Measurements from ENCODE around the gene GALNT9. TPM values are rescaled to one million over a fixed set of nuclear protein-coding genes. Genes with fewer than 3 reads are reported as not detected.

Gene GALNT9
- total RNA-seq, 1 experiment from 2014 or later, result 2.6 TPM

DNA sequence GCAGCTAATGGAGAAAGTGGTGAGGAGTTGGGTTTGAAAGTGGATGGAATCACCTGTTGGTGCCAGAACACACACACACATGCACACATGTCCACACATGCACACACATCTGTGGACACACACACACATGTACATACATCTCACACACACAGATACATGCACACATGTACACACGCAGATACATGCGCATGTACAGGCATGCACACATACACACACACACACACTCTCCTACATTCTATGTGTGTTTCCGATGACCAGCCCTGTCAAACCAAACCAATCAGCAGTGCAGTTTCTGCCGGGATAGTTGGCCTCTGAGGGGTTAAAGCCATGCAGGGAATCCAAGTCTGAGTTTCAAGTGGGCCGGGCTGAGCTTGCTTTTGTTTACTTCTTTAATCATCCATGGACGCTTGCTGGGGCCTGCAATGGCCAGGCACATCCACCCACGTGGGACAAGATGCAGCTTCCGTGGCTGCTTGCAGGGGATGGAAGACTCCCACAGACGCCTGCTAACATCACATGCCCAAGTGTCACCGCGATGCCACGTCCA is 52.5 kb downstream of the GALNT9 start:
- H3K79me2 ChIP-seq (ENCODE audit: insufficient read depth, low read length), result no peaks in the 10 kb centered on the region
- intact Hi-C loops (cut with micrococcal nuclease), result no loop called here
- H3K36me3 ChIP-seq (ENCODE audit: control insufficient read depth in 1 of 2, insufficient read depth in 2 of 2, low read length in 2 of 2), result no peaks in the 10 kb centered on the region
- no peaks in the 10 kb centered on the region for H4K20me1 ChIP-seq (ENCODE audit: insufficient read depth)
- DNase-seq (ENCODE audit: low read depth, low spot score) (no peak), ATAC-seq (no peak)
- no peaks in the 10 kb centered on the region for H3K9me3 ChIP-seq (ENCODE audit: control insufficient read depth in 1 of 2, insufficient read depth in 1 of 2, low read depth in 1 of 2, low read length in 2 of 2)
- H3K27me3 ChIP-seq (ENCODE audit: insufficient read depth, low read length), result no peaks in the 10 kb centered on the region
- no peak overlapping the region for H3K4me2 ChIP-seq (ENCODE audit: low read length)
- no TSS peak for BruUV-seq (replicated peaks)
- no peak for TF ChIP-seq ZNF274 (IDR thresholded peaks at IDR 0.05; ENCODE audit: low read depth, low read length)
- TF ChIP-seq RAD21 (IDR thresholded peaks at IDR 0.05; ENCODE audit: low read depth), result no peak
- TF ChIP-seq, protein P1, sequence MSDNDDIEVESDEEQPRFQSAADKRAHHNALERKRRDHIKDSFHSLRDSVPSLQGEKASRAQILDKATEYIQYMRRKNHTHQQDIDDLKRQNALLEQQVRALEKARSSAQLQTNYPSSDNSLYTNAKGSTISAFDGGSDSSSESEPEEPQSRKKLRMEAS (IDR thresholded peaks at IDR 0.05), result no peak
- TF ChIP-seq JUND (IDR thresholded peaks at IDR 0.05), result no peak
- no peak for TF ChIP-seq CTCF (IDR thresholded peaks at IDR 0.05 in 2 of 3, conservative IDR thresholded peaks at IDR 0.05 in 1 of 3; ENCODE audit: borderline replicate concordance in 1 of 3, insufficient read depth in 1 of 3, low read depth in 2 of 3, low read length in 2 of 3)
- no peak for TF ChIP-seq SIN3A (IDR thresholded peaks at IDR 0.05; ENCODE audit: low read depth)
- TF ChIP-seq TCF7L2 (IDR thresholded peaks at IDR 0.05; ENCODE audit: borderline replicate concordance, extremely low read depth, insufficient read depth, insufficient read length), result no peak
- TF ChIP-seq EZH2 (IDR thresholded peaks at IDR 0.05), result no peak
- no peak for TF ChIP-seq ZBTB33 (IDR thresholded peaks at IDR 0.05; ENCODE audit: extremely low read depth, insufficient replicate concordance, low read length)
- TF ChIP-seq, protein P2, sequence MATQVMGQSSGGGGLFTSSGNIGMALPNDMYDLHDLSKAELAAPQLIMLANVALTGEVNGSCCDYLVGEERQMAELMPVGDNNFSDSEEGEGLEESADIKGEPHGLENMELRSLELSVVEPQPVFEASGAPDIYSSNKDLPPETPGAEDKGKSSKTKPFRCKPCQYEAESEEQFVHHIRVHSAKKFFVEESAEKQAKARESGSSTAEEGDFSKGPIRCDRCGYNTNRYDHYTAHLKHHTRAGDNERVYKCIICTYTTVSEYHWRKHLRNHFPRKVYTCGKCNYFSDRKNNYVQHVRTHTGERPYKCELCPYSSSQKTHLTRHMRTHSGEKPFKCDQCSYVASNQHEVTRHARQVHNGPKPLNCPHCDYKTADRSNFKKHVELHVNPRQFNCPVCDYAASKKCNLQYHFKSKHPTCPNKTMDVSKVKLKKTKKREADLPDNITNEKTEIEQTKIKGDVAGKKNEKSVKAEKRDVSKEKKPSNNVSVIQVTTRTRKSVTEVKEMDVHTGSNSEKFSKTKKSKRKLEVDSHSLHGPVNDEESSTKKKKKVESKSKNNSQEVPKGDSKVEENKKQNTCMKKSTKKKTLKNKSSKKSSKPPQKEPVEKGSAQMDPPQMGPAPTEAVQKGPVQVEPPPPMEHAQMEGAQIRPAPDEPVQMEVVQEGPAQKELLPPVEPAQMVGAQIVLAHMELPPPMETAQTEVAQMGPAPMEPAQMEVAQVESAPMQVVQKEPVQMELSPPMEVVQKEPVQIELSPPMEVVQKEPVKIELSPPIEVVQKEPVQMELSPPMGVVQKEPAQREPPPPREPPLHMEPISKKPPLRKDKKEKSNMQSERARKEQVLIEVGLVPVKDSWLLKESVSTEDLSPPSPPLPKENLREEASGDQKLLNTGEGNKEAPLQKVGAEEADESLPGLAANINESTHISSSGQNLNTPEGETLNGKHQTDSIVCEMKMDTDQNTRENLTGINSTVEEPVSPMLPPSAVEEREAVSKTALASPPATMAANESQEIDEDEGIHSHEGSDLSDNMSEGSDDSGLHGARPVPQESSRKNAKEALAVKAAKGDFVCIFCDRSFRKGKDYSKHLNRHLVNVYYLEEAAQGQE (IDR thresholded peaks at IDR 0.05; ENCODE audit: low read depth), result no peak
- TF ChIP-seq EZH2phosphoT487 (IDR thresholded peaks at IDR 0.05; ENCODE audit: borderline replicate concordance), result no peak
- no peak for TF ChIP-seq POLR2A (IDR thresholded peaks at IDR 0.05; ENCODE audit: borderline replicate concordance, extremely low read depth, insufficient read depth, insufficient read length)
- no peak for TF ChIP-seq EGR1 (IDR thresholded peaks at IDR 0.05; ENCODE audit: low read depth)
- TF ChIP-seq ELF1 (IDR thresholded peaks at IDR 0.05; ENCODE audit: borderline replicate concordance, low read depth), result no peak
- TF ChIP-seq CBX3 (IDR thresholded peaks at IDR 0.05; ENCODE audit: low read depth), result no peak
- no peak for TF ChIP-seq SP1 (IDR thresholded peaks at IDR 0.05; ENCODE audit: low read depth)
- no peaks in the 10 kb centered on the region for H3K9me2 ChIP-seq (ENCODE audit: insufficient read depth)
- ChIA-PET RAD21 (ENCODE audit: low non-redundant PET in 1 of 2, low total read pairs in 2 of 2, uncharacterized antibody in 2 of 2, unreplicated experiment in 2 of 2) (no interaction called here), CTCF (interaction anchor here (2.3 kb wide), 1 partner anchor 8 kb away, joined by 12 read pairs; no protein-coding TSS in a partner anchor), POLR2A (no interaction called here)
- H3K4me3 ChIP-seq (replicated peaks in 1 of 2; ENCODE audit: low read depth in 1 of 2, low read length in 2 of 2), result no peak overlapping the region
- H2AFZ ChIP-seq (ENCODE audit: low read depth, low read length, poor library complexity, severe bottlenecking), result no peak overlapping the region
- H3K9ac ChIP-seq (ENCODE audit: low read length), result no peak overlapping the region
- H3K4me1 ChIP-seq (ENCODE audit: control insufficient read depth in 1 of 2, insufficient read depth in 2 of 2, low read length in 2 of 2), result peaks cover 9 to 27% of the 10 kb centered on the region in 2 experiments
- no peak overlapping the region for H3K27ac ChIP-seq (ENCODE audit: low read depth, low read length)

Data from HCT116 (cell line).